ENCODE measurements around the gene FANCC. TPM values are rescaled to one million over a fixed set of nuclear protein-coding genes. Genes with fewer than 3 reads are reported as not detected.
A peak's percentile ranks its signal among the peaks of the same experiment; 100 is the strongest.

The FANCC gene
- total and polyA plus RNA-seq, 2 experiments from 2014 or later = 13.1 to 15.6 TPM

DNA sequence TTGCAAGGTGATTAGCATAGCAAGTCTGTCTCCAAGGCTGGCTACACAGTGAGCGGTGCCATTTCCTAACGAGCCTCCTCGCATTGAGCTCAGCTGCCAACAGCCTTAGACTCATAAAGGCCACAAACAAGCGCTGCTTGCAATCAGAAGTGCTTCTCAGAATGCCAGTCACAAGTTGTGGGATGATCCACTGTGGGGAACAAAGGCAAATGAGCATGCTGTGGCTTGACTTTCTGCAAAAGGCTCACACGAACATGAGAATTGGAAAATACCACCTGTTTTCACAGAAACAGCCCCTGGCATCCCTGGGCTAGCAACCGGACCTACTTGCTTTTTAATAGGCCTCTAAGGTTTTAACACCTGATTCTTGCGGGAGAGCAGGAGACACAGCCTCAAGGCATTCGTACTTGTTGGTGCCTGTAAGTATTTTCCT is 215.5 kb downstream of the FANCC start:
- Histone ChIP-seq H3K27ac (peak overlapping the region; percentile 51), H3K36me3 (replicated peaks; ENCODE audit: insufficient read depth, low read depth) (no peaks in the 10 kb centered on the region)

DNA sequence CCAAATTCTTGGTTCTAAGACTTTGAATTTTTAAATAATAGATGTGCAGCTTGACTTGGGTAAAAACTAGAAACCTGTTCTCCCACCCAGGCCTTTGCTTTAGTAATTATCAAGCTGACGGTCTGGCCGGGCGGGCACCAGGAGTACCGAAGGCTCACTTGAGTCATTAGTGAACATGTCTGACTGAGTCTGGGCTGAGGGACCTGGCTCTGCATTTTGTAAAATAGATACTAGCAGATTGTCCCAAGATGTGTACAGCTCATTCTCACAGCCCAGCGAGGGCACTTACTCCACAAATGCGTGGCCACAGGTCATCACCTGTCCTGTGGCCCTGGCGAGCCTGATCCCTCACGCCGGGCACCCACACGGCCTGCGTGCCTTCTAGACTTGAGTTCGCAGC is 216.2 kb downstream of the FANCC start:
- H3K4me3 ChIP-seq = no peak overlapping the region
- H3K79me2 ChIP-seq = peaks cover 2% of the 10 kb centered on the region
- WGBS (ENCODE audit: low lambda C conversion rate, missing lambda C conversion rate) = 92% methylated on average over 12 of the region's 12 CpGs
- no peaks in the 10 kb centered on the region for H3K36me3 ChIP-seq (replicated peaks; ENCODE audit: insufficient read depth, low read depth)
- H3K27ac ChIP-seq = peak overlapping the region; percentile 51
- no peak overlapping the region for H2AFZ ChIP-seq
- H3K9me2 ChIP-seq (replicated peaks; ENCODE audit: insufficient read depth) = no peaks in the 10 kb centered on the region
- TF ChIP-seq, protein P1, sequence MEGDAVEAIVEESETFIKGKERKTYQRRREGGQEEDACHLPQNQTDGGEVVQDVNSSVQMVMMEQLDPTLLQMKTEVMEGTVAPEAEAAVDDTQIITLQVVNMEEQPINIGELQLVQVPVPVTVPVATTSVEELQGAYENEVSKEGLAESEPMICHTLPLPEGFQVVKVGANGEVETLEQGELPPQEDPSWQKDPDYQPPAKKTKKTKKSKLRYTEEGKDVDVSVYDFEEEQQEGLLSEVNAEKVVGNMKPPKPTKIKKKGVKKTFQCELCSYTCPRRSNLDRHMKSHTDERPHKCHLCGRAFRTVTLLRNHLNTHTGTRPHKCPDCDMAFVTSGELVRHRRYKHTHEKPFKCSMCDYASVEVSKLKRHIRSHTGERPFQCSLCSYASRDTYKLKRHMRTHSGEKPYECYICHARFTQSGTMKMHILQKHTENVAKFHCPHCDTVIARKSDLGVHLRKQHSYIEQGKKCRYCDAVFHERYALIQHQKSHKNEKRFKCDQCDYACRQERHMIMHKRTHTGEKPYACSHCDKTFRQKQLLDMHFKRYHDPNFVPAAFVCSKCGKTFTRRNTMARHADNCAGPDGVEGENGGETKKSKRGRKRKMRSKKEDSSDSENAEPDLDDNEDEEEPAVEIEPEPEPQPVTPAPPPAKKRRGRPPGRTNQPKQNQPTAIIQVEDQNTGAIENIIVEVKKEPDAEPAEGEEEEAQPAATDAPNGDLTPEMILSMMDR (IDR thresholded peaks at IDR 0.05; ENCODE audit: poor library complexity) = no peak
- no peak for TF ChIP-seq EZH2 (IDR thresholded peaks at IDR 0.05; ENCODE audit: borderline replicate concordance)
- no peak for TF ChIP-seq EZH2phosphoT487 (IDR thresholded peaks at IDR 0.05; ENCODE audit: low read depth, severe bottlenecking, unreplicated experiment)
- DNase-seq (ENCODE audit: low spot score) = no peak
- H3K27me3 ChIP-seq = no peaks in the 10 kb centered on the region
- H4K20me1 ChIP-seq (ENCODE audit: insufficient read depth, poor library complexity, severe bottlenecking) = no peaks in the 10 kb centered on the region
- no peaks in the 10 kb centered on the region for H3K9me3 ChIP-seq (ENCODE audit: low read depth)
- H3K4me2 ChIP-seq = no peak overlapping the region
- H3K4me1 ChIP-seq (ENCODE audit: insufficient read depth) = peaks cover 22% of the 10 kb centered on the region

More for the DNA sequence above, 215.5 kb downstream of the FANCC start:
- TF ChIP-seq, protein P1 (IDR thresholded peaks at IDR 0.05; ENCODE audit: poor library complexity) = no peak
- no peak for TF ChIP-seq EZH2phosphoT487 (IDR thresholded peaks at IDR 0.05; ENCODE audit: low read depth, severe bottlenecking, unreplicated experiment)
- TF ChIP-seq EZH2 (IDR thresholded peaks at IDR 0.05; ENCODE audit: borderline replicate concordance) = no peak
- no peak overlapping the region for H2AFZ ChIP-seq
- H3K4me1 ChIP-seq (ENCODE audit: insufficient read depth) = peaks cover 22% of the 10 kb centered on the region
- no peaks in the 10 kb centered on the region for H3K9me2 ChIP-seq (replicated peaks; ENCODE audit: insufficient read depth)
- WGBS (ENCODE audit: low lambda C conversion rate, missing lambda C conversion rate) = 73% methylated on average over 8 of the region's 8 CpGs
- no peaks in the 10 kb centered on the region for H4K20me1 ChIP-seq (ENCODE audit: insufficient read depth, poor library complexity, severe bottlenecking)
- H3K4me2 ChIP-seq = no peak overlapping the region
- H3K27me3 ChIP-seq = no peaks in the 10 kb centered on the region
- H3K4me3 ChIP-seq = no peak overlapping the region
- H3K9me3 ChIP-seq (ENCODE audit: low read depth) = no peaks in the 10 kb centered on the region
- no peak for DNase-seq (ENCODE audit: low spot score)
- H3K79me2 ChIP-seq = peaks cover 2% of the 10 kb centered on the region

DNA sequence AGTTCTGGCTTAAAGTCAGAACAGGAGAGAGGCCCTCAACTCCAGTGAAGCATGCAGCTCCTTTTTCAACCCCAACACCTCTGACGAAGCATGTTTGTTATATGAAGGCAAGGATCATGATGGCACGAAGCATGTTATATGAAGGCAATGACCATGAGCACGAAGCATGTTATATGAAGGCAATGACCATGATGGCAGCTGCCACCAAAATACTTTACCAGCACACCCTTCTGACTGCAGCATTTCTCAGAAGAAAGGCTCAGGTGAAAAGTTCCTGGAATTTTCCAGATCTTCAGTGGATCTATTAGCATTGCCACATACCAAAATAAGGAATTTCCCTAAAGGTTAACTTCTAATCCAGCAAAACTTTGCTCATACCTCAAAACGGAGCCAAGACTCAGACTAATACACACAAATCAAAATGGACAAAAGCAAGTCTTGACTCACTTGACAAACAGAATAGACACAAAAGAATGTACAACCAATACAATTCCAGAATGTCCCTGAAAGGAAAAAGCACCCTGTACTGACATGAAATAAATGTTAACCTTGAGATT is 217.4 kb downstream of the FANCC start:
- H3K79me2 ChIP-seq = peaks cover 4% of the 10 kb centered on the region
- WGBS (ENCODE audit: low lambda C conversion rate, missing lambda C conversion rate) = 89% methylated on average over 4 of the region's 4 CpGs
- no peaks in the 10 kb centered on the region for H3K9me2 ChIP-seq (replicated peaks; ENCODE audit: insufficient read depth)
- DNase-seq (ENCODE audit: low spot score) = no peak
- no peak for TF ChIP-seq EZH2phosphoT487 (IDR thresholded peaks at IDR 0.05; ENCODE audit: low read depth, severe bottlenecking, unreplicated experiment)
- TF ChIP-seq, protein P1 (IDR thresholded peaks at IDR 0.05; ENCODE audit: poor library complexity) = no peak
- TF ChIP-seq EZH2 (IDR thresholded peaks at IDR 0.05; ENCODE audit: borderline replicate concordance) = no peak
- no peaks in the 10 kb centered on the region for H3K36me3 ChIP-seq (replicated peaks; ENCODE audit: insufficient read depth, low read depth)
- no peaks in the 10 kb centered on the region for H3K27me3 ChIP-seq
- H3K9me3 ChIP-seq (ENCODE audit: low read depth) = no peaks in the 10 kb centered on the region
- H3K4me2 ChIP-seq = no peak overlapping the region
- peak overlapping the region; percentile 24 for H3K27ac ChIP-seq
- H4K20me1 ChIP-seq (ENCODE audit: insufficient read depth, poor library complexity, severe bottlenecking) = no peaks in the 10 kb centered on the region
- no peak overlapping the region for H3K4me3 ChIP-seq
- peaks cover 19% of the 10 kb centered on the region for H3K4me1 ChIP-seq (ENCODE audit: insufficient read depth)
- no peak overlapping the region for H2AFZ ChIP-seq
